SU-DHL-6 (cell line): ENCODE results near the gene SLC44A5.

Experiments used
- H2AFZ ChIP-seq: fragments of 200-600 bp; sonication (generic); 2 replicates; pipeline ENCODE4 v1.6.1; 2014; ENCODE audit warnings: low read depth, mild to moderate bottlenecking, moderate library complexity, mixed read lengths, antibody characterized with exemption, low read length; ENCODE audit not compliant: severe bottlenecking
- H3F3A ChIP-seq: fragments of 200-600 bp; shearing (Covaris generic); 2 replicates; pipeline ENCODE4 v1.6.0; 2016; ENCODE audit warnings: antibody characterized with exemption, mild to moderate bottlenecking; ENCODE audit not compliant: insufficient read depth
- H3K27ac ChIP-seq: fragments of 200-600 bp; sonication (generic); 2 replicates; pipeline ENCODE4 v1.5.1; 2016; ENCODE audit warnings: low read depth, mild to moderate bottlenecking, low read length, moderate library complexity, mixed read lengths
- H3K27me3 ChIP-seq: fragments of 200-600 bp; sonication (generic), shearing (Covaris generic); 2 replicates; pipeline ENCODE4 v1.6.0; 2014; ENCODE audit warnings: mild to moderate bottlenecking, low read length
- H3K36me3 ChIP-seq: fragments of 200-600 bp; sonication (generic); 2 replicates; pipeline ENCODE4 v1.6.1; 2014; ENCODE audit warnings: mild to moderate bottlenecking, low read length, mixed read lengths
- H3K4me2 ChIP-seq: fragments of 300-600, 200-600 bp; shearing (Covaris generic), sonication (generic); 2 replicates; pipeline ENCODE4 v1.6.0; 2014; ENCODE audit warnings: low read length, low read depth, mild to moderate bottlenecking; ENCODE audit not compliant: poor library complexity, severe bottlenecking
- H3K4me3 ChIP-seq: fragments of 200-600 bp; sonication (generic); 2 replicates; pipeline ENCODE4 v1.5.1; 2014; ENCODE audit warnings: antibody characterized with exemption, low read length, mild to moderate bottlenecking, mixed read lengths; ENCODE audit not compliant: insufficient read depth, poor library complexity, severe bottlenecking
- H3K79me2 ChIP-seq: fragments of 200-600 bp; sonication (generic); 2 replicates; pipeline ENCODE4 v1.6.1; 2014; ENCODE audit warnings: mild to moderate bottlenecking, low read length, moderate library complexity; ENCODE audit not compliant: insufficient read depth
- H3K9ac ChIP-seq: fragments of 200-600 bp; sonication (generic); 2 replicates; pipeline ENCODE4 v1.7.0; 2014; ENCODE audit warnings: mild to moderate bottlenecking, low read length
- H3K9me2 ChIP-seq: fragments of 200-600 bp; sonication (generic); replicated peaks from 2 replicates; pipeline ENCODE4 v1.6.1; 2014; ENCODE audit warnings: low read length; ENCODE audit not compliant: insufficient read depth
- H3K9me3 ChIP-seq: fragments of 200-600 bp; sonication (generic); 2 replicates; pipeline ENCODE4 v1.6.1; 2014; ENCODE audit warnings: low read length, mixed read lengths; ENCODE audit not compliant: insufficient read depth
- H4K20me1 ChIP-seq: fragments of 200-600 bp; sonication (generic); 2 replicates; pipeline ENCODE4 v1.6.1; 2014; ENCODE audit warnings: low read depth, mild to moderate bottlenecking, antibody characterized with exemption, low read length, moderate library complexity, mixed read lengths
- CTCF ChIP-seq: fragments of 200-600 bp; sonication (generic); IDR thresholded peaks from one replicate; pipeline ENCODE4 v1.5.1; 2017; ENCODE audit warnings: antibody characterized with exemption, mild to moderate bottlenecking, low read length, moderate library complexity; ENCODE audit not compliant: insufficient read depth, poor library complexity, severe bottlenecking
- EZH2phosphoT487 ChIP-seq: fragments of 200-600 bp; sonication (generic), shearing (Covaris generic); conservative IDR thresholded peaks from 2 replicates; pipeline ENCODE4 v1.6.1; 2018; ENCODE audit warnings: mild to moderate bottlenecking, antibody characterized with exemption, low read length, moderate library complexity, mixed read lengths

Gene SLC44A5

DNA sequence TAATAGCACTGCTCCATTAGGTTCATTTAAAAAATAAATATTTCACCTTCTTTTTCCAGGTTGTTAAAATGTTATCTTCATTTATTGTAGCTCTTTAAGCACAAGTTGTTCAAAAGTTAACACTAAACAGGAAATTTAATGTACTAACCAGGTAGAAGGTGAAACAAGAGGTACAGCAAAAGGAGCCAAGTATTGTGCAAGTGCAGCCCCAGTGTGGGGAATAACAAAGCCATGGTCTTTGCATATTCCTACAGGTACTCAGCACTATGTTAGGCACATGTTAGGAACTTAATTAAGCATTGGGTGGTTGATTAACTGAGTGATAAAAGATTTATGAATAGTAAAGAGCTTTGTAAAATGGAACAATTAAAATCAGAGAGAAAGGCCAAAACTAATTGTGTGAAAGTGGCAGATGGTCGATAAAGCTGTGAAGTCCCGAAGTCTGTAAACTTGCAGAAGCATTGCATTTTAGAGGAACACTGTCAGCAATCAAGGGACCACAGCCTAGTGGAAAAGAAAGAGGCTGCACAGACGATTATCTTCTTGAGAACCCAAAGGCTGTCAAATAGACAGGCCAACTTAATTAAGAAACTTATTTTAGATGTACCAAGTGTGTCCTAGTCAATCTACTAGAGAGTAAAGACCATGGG lies 185.8 kb downstream of the SLC44A5 start:
- no peak overlapping the region for H3K4me3 ChIP-seq
- H3F3A ChIP-seq = no peaks in the 10 kb centered on the region
- no peak overlapping the region for H3K9ac ChIP-seq
- no peaks in the 10 kb centered on the region for H3K9me3 ChIP-seq
- no peak overlapping the region for H3K4me2 ChIP-seq
- H2AFZ ChIP-seq = no peak overlapping the region
- H3K27me3 ChIP-seq = no peaks in the 10 kb centered on the region
- no peaks in the 10 kb centered on the region; the same call in 1 of the 2 replicates for H3K9me2 ChIP-seq
- H3K36me3 ChIP-seq = no peaks in the 10 kb centered on the region
- no peaks in the 10 kb centered on the region for H4K20me1 ChIP-seq
- TF ChIP-seq EZH2phosphoT487 (no peak), CTCF (no peak)
- no peaks in the 10 kb centered on the region for H3K79me2 ChIP-seq
- no peak overlapping the region for H3K27ac ChIP-seq

DNA sequence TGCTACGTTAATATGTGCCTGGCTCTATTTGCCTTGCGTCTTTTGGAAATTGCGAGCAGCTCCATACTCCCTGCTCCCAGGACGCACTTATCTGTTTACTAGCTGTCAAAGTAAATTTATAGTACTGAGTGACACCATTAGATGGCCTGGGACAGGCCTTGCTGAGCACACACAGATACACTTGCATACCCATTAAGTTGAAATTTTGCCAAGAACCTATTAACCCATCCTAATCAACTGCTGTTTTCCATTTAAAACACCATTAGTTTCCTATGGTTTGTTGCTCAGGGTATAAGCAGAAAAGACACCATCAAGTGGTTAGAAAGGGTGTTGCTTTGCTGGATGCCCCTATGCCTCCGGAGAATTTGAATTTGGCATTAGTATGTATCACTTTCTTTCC lies 187.3 kb downstream of the SLC44A5 start:
- Histone ChIP-seq H3K9me3 (no peaks in the 10 kb centered on the region), H2AFZ (no peak overlapping the region), H3K79me2 (no peaks in the 10 kb centered on the region), H3K4me2 (no peak overlapping the region), H3K27ac (no peak overlapping the region), H3K36me3 (no peaks in the 10 kb centered on the region), H3K9me2 (no peaks in the 10 kb centered on the region; the same call in 1 of the 2 replicates), H3F3A (no peaks in the 10 kb centered on the region), H3K9ac (no peak overlapping the region), H4K20me1 (no peaks in the 10 kb centered on the region), H3K27me3 (no peaks in the 10 kb centered on the region), H3K4me3 (no peak overlapping the region)
- TF ChIP-seq CTCF = no peak
- no peak for TF ChIP-seq EZH2phosphoT487

- Histone ChIP-seq H3K4me2 (no peak overlapping the region), H3K27ac (no peak overlapping the region), H2AFZ (no peak overlapping the region), H3K9me2 (no peaks in the 10 kb centered on the region; the same call in 1 of the 2 replicates), H3K27me3 (no peaks in the 10 kb centered on the region), H3F3A (no peaks in the 10 kb centered on the region), H3K9me3 (no peaks in the 10 kb centered on the region), H3K36me3 (no peaks in the 10 kb centered on the region), H3K79me2 (no peaks in the 10 kb centered on the region), H3K4me3 (no peak overlapping the region), H3K9ac (no peak overlapping the region), H4K20me1 (no peaks in the 10 kb centered on the region)
- TF ChIP-seq CTCF (no peak), EZH2phosphoT487 (no peak)
These were observed 187.8 kb downstream of the SLC44A5 start for GRCh38 chr1:75423136-75423535.
